HEK293T (cell line): ENCODE results near the gene CFC1.
"Not testable (repeated sequence)": the region's sequence is repeated elsewhere in the genome, so short reads cannot be mapped to it uniquely, and the experiment has no call there.

Experiments used
- CTCF ChIA-PET: fragments of 350-600 bp; formaldehyde crosslinking; extraction: SDS; loops from one replicate; lab custom pipeline; 2021; ENCODE audit warnings: antibody characterized with exemption, inconsistent platforms; lab: Yijun Ruan, JAX
- POLR2A ChIA-PET: fragments of 350-600 bp; formaldehyde crosslinking; extraction: SDS; loops from one replicate; lab custom pipeline; 2020; ENCODE audit warnings: antibody characterized with exemption, inconsistent platforms; lab: Yijun Ruan, JAX
- DNase-seq: peaks from one replicate; pipeline ENCODE4 v3.0.0; 2012; ENCODE audit warnings: mixed read lengths; ENCODE audit errors: extremely low spot score

Gene CFC1

GRCh38 chr2:130542789-130543188 lies 56.6 kb downstream of the CFC1 start:
- POLR2A ChIA-PET, DNase-seq, CTCF ChIA-PET: not testable (repeated sequence)
